ENCODE measurements around the gene TEX26.

Gene TEX26

GRCh38 chr13:30918662-30919405 is 13.6 kb upstream of the TEX26 start:
- TF ChIP-seq CTCF (IDR thresholded peaks at IDR 0.05; ENCODE audit: low read depth, low read length) = no peak
- TF ChIP-seq, protein P1, sequence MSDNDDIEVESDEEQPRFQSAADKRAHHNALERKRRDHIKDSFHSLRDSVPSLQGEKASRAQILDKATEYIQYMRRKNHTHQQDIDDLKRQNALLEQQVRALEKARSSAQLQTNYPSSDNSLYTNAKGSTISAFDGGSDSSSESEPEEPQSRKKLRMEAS (IDR thresholded peaks at IDR 0.05; ENCODE audit: low read depth, low read length) = peak; percentile 25; the same call in 1 of the 2 replicates
- no peak overlapping the region for H3K4me3 ChIP-seq (ENCODE audit: low read depth, low read length)
- no peak for DNase-seq (ENCODE audit: low read depth)

DNA sequence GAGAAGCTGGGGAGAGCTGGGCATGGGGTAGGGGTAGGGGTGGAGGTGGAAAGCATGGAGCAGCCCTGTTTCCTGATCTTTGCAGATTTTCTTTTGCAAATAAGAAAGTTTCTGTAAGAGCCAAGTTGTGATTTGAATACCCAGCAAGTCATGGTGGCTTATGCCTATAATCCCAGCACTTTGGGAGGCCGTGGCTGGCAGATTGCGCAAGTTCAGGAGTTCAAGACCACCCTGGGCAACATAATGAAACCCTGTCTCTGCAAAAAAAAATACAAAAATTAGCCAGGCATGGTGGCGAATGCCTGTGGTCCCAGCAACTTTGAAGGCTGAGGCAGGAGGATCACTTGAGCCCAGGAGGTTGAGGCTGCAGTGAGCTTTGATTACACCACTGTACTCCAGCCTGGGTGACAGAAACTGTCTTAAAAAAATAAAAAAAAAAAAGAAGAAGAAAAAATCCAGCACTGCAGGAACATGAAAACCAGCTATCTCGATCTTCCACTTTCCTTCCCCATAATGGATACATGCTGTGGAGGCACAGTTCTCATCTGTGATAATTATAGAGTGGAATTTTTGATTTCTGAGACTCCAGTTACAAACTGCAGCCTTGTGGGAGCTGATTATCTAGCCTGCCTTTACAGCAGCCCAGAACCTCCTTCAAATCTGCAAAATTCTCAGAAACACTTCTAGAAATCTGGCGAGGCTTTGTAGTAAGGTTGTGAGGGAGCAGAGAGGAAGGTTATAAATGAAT is 12.1 kb upstream of the TEX26 start:
- no peak for DNase-seq (ENCODE audit: low read depth)
- H3K4me3 ChIP-seq (ENCODE audit: low read depth, low read length) = no peak overlapping the region
- TF ChIP-seq CTCF (IDR thresholded peaks at IDR 0.05; ENCODE audit: low read depth, low read length) (no peak), MYC (IDR thresholded peaks at IDR 0.05; ENCODE audit: low read depth, low read length) (no peak), POLR2A (IDR thresholded peaks at IDR 0.05; ENCODE audit: extremely low read depth, insufficient read length) (no peak)
- TF ChIP-seq, protein P1 (IDR thresholded peaks at IDR 0.05; ENCODE audit: low read depth, low read length) = no peak

GRCh38 chr13:30923418-30923817 is 9.0 kb upstream of the TEX26 start:
- no peak overlapping the region for H3K4me3 ChIP-seq (ENCODE audit: low read depth, low read length)
- TF ChIP-seq POLR2A (IDR thresholded peaks at IDR 0.05; ENCODE audit: extremely low read depth, insufficient read length) = no peak
- no peak for TF ChIP-seq CTCF (IDR thresholded peaks at IDR 0.05; ENCODE audit: low read depth, low read length)
- TF ChIP-seq MYC (IDR thresholded peaks at IDR 0.05; ENCODE audit: low read depth, low read length) = no peak
- TF ChIP-seq, protein P1 (IDR thresholded peaks at IDR 0.05; ENCODE audit: low read depth, low read length) = no peak
- no peak for DNase-seq (ENCODE audit: low read depth)

DNA sequence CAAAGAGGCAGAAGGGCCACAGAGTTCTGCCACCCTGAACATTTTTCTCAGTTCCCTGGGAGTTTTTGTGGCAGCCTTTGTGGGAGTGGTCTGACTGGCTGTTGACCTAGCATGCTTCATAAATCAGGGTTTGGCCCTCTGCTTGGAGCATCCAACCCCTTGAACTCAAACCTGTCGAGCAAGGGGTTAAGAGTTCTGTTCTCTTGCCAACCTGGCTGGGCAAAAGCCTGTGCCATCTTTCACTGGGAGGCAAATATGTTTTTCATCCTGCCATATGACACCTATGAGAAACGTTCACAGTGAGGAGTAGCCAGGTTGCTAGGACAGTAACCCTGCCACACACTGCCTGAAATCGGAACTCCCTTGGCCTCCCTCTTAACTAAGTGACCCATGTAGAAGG is 7.7 kb upstream of the TEX26 start:
- no peak overlapping the region for H3K4me3 ChIP-seq (ENCODE audit: low read depth, low read length)
- DNase-seq (ENCODE audit: low read depth) = no peak
- no peak for TF ChIP-seq CTCF (IDR thresholded peaks at IDR 0.05; ENCODE audit: low read depth, low read length)

GRCh38 chr13:30925429-30925828 is 7.0 kb upstream of the TEX26 start:
- no peak overlapping the region for H3K4me3 ChIP-seq (ENCODE audit: low read depth, low read length)
- DNase-seq (ENCODE audit: low read depth) = no peak
- TF ChIP-seq MYC (IDR thresholded peaks at IDR 0.05; ENCODE audit: low read depth, low read length) = no peak
- TF ChIP-seq, protein P1 (IDR thresholded peaks at IDR 0.05; ENCODE audit: low read depth, low read length) = no peak
- no peak for TF ChIP-seq POLR2A (IDR thresholded peaks at IDR 0.05; ENCODE audit: extremely low read depth, insufficient read length)
- no peak for TF ChIP-seq CTCF (IDR thresholded peaks at IDR 0.05; ENCODE audit: low read depth, low read length)
